Stomach smooth muscle (tissue), 2 donors: Measurements from ENCODE around the gene PDE4D.

Source experiments
- H3K27ac ChIP-seq: one replicate; pipeline ENCODE4 v1.7.0; 2013; ENCODE audit warnings: mild to moderate bottlenecking, low read length, inconsistent platforms
- H3K27me3 ChIP-seq, 2 donors: one replicate each; pipeline ENCODE4 v1.7.0; 2013; ENCODE audit warnings: low read length in 2 of 2; ENCODE audit not compliant: insufficient read depth in 2 of 2, control insufficient read depth in 1 of 2
- H3K36me3 ChIP-seq, 2 donors: one replicate each; pipeline ENCODE4 v1.7.0; 2013; ENCODE audit warnings: low read length in 2 of 2; ENCODE audit not compliant: control insufficient read depth in 2 of 2, insufficient read depth in 2 of 2
- H3K4me1 ChIP-seq: one replicate; pipeline ENCODE4 v1.7.0; 2013; ENCODE audit warnings: low read length; ENCODE audit not compliant: control insufficient read depth, insufficient read depth
- H3K4me3 ChIP-seq, 2 donors: one replicate each; pipeline ENCODE4 v1.7.0; 2013; ENCODE audit warnings: low read length in 2 of 2
- H3K9ac ChIP-seq, 2 donors: one replicate each; pipeline ENCODE4 v1.7.0; 2013; ENCODE audit warnings: low read length in 2 of 2, mild to moderate bottlenecking in 1 of 2
- H3K9me3 ChIP-seq, 2 donors: one replicate each; pipeline ENCODE4 v1.7.0; 2013; ENCODE audit warnings: low read length in 2 of 2; ENCODE audit not compliant: control insufficient read depth in 2 of 2
- donor health status: healthy.
- donor health status: Pancreatic carcinoma.

The PDE4D gene

GRCh38 chr5:59259237-59259636, 634.3 kb downstream of the PDE4D start:
- no peaks in the 10 kb centered on the region for H3K36me3 ChIP-seq
- no peak overlapping the region for H3K9ac ChIP-seq
- no peaks in the 10 kb centered on the region for H3K27me3 ChIP-seq
- H3K4me1 ChIP-seq = no peaks in the 10 kb centered on the region
- H3K9me3 ChIP-seq = no peaks in the 10 kb centered on the region
- H3K4me3 ChIP-seq = no peak overlapping the region
- no peak overlapping the region for H3K27ac ChIP-seq

DNA sequence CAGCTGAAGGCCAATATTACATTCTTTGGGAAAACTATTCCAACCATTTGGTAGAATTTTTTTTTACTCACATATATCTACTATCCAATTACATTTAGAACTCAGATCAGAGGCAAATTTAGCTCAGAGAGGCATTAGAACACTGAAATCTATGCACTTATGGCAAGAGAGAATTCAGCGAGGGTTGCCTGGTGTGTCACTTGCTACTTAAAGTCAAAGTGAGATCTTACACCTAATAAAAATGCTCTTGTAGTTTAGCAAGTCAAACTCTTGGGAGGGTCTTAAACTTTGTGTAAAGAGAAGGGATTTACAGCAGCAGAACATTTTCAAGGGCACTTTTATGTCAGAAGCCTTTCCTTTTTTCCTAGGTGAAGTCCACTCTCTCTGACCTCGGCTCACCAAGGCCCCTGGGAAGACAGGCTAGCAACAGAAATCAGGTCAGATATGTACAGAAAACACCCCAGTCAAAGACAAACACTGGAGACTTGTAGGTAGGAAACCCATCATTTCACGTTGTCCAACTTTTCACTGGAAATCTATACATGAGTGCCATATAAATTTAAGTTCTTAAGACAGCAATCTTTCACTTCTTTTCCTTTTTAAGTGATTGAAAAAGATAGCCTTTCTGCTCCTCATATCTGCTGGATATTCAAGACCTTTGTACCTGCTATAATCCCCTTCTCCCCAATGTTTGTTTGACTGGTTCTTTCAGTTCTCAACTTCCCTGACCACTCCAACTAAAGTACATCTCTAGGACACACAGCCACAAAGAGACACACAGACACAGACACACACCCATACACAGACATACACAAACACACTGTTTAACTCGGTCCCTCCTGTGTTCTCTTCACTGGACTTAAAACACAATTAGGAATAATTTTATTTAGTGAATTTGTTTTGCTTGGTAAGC, 635.8 kb downstream of the PDE4D start:
- Histone ChIP-seq H3K9me3 (no peaks in the 10 kb centered on the region), H3K27me3 (no peaks in the 10 kb centered on the region), H3K36me3 (no peaks in the 10 kb centered on the region), H3K27ac (no peak overlapping the region), H3K4me1 (peaks cover 6% of the 10 kb centered on the region), H3K9ac (no peak overlapping the region), H3K4me3 (no peak overlapping the region)

DNA sequence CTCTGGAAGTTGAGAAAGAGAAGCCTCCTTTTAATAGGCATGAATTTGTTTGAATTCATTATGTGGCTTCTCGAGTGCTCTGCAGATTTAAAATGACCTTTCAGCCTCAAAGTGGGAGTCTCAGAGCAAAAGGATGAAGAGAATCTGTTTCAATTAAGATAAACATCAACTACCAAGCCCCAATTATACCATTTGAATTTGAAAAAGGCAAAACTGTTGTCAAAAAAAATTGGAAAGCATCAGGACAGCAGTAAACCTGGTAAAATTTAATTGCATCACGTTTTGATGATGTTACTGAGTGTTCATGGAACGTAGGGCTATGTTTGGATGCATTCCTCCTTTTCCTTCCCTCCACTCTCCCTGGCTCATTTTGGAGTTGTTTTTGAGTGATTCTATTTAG, 637.2 kb downstream of the PDE4D start:
- peaks cover 8% of the 10 kb centered on the region for H3K4me1 ChIP-seq
- no peak overlapping the region for H3K9ac ChIP-seq

GRCh38 chr5:59254055-59254687, 639.4 kb downstream of the PDE4D start:
- peak overlapping the region; percentile 3 for H3K27ac ChIP-seq
- H3K36me3 ChIP-seq = no peaks in the 10 kb centered on the region
- H3K4me3 ChIP-seq = no peak overlapping the region
- H3K4me1 ChIP-seq = peaks cover 8% of the 10 kb centered on the region
- H3K27me3 ChIP-seq = no peaks in the 10 kb centered on the region
- H3K9me3 ChIP-seq = no peaks in the 10 kb centered on the region
- H3K9ac ChIP-seq = no peak overlapping the region

More for the DNA sequence above, 637.2 kb downstream of the PDE4D start:
- Histone ChIP-seq H3K4me3 (peak overlapping the region in 1 of 2 donors; percentile 37), H3K27ac (no peak overlapping the region), H3K36me3 (no peaks in the 10 kb centered on the region), H3K27me3 (no peaks in the 10 kb centered on the region), H3K9me3 (no peaks in the 10 kb centered on the region)

- peak overlapping the region; percentile 3 for H3K27ac ChIP-seq
- no peaks in the 10 kb centered on the region for H3K9me3 ChIP-seq
- H3K4me1 ChIP-seq = peaks cover 8% of the 10 kb centered on the region
- H3K4me3 ChIP-seq = no peak overlapping the region
- H3K36me3 ChIP-seq = no peaks in the 10 kb centered on the region
- H3K9ac ChIP-seq = no peak overlapping the region
- no peaks in the 10 kb centered on the region for H3K27me3 ChIP-seq
Measured at GRCh38 chr5:59253625-59254024, 639.9 kb downstream of the PDE4D start.

- Histone ChIP-seq H3K9me3 (no peaks in the 10 kb centered on the region), H3K27me3 (no peaks in the 10 kb centered on the region), H3K9ac (no peak overlapping the region), H3K36me3 (no peaks in the 10 kb centered on the region), H3K27ac (no peak overlapping the region), H3K4me1 (peaks cover 8% of the 10 kb centered on the region), H3K4me3 (no peak overlapping the region)
Measured at GRCh38 chr5:59251627-59252026, 641.9 kb downstream of the PDE4D start.

- Histone ChIP-seq H3K4me3 (no peak overlapping the region), H3K27ac (no peak overlapping the region), H3K27me3 (no peaks in the 10 kb centered on the region), H3K36me3 (no peaks in the 10 kb centered on the region), H3K9ac (no peak overlapping the region), H3K9me3 (no peaks in the 10 kb centered on the region), H3K4me1 (peaks cover 18% of the 10 kb centered on the region)
Measured at GRCh38 chr5:59249726-59250125, 643.8 kb downstream of the PDE4D start.

- H3K27ac ChIP-seq = no peak overlapping the region
- H3K27me3 ChIP-seq = no peaks in the 10 kb centered on the region
- no peak overlapping the region for H3K4me3 ChIP-seq
- H3K4me1 ChIP-seq = peaks cover 18% of the 10 kb centered on the region
- no peaks in the 10 kb centered on the region for H3K9me3 ChIP-seq
- H3K9ac ChIP-seq = no peak overlapping the region
- no peaks in the 10 kb centered on the region for H3K36me3 ChIP-seq
Measured at GRCh38 chr5:59249160-59249559, 644.4 kb downstream of the PDE4D start.

DNA sequence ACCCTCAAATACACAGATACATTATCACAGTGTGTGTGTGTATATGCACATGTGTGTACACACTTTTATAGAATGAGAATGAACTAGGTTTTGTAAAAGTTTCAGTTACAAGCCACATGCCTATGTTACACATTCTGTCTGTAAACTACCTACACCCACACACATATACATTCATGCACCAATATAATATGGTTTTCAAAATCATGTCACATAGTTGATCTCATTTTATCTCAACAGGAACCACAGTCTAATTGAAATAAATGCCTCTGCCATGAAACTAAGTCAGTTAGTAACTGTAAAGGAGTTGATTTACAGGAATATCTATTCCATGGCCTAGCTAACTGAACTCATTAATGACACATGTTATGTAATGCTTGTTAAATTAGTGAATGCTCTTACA, 646.6 kb downstream of the PDE4D start:
- Histone ChIP-seq H3K4me1 (peaks cover 10% of the 10 kb centered on the region), H3K27ac (no peak overlapping the region), H3K9ac (no peak overlapping the region), H3K27me3 (no peaks in the 10 kb centered on the region), H3K4me3 (no peak overlapping the region), H3K36me3 (no peaks in the 10 kb centered on the region), H3K9me3 (no peaks in the 10 kb centered on the region)

GRCh38 chr5:59246145-59246869, 647.2 kb downstream of the PDE4D start:
- Histone ChIP-seq H3K9me3 (no peaks in the 10 kb centered on the region), H3K9ac (no peak overlapping the region), H3K4me3 (no peak overlapping the region), H3K27ac (peak overlapping the region; percentile 50), H3K36me3 (no peaks in the 10 kb centered on the region), H3K27me3 (no peaks in the 10 kb centered on the region), H3K4me1 (peaks cover 10% of the 10 kb centered on the region)
